ENCODE data around the gene TSC22D4.

Gene TSC22D4

GRCh38 chr7:100419660-100420226, 59.3 kb downstream of the TSC22D4 start:
- Histone ChIP-seq H3K4me3 (ENCODE audit: control insufficient read depth in 1 of 7, extremely low read depth in 1 of 7, insufficient read depth in 4 of 7, low read depth in 2 of 7, low read length in 6 of 7) (no peak overlapping the region), H3K36me3 (ENCODE audit: control insufficient read depth in 4 of 4, insufficient read depth in 4 of 4, low read length in 3 of 4) (no peaks in the 10 kb centered on the region), H3K27me3 (replicated peaks in 2 of 5; ENCODE audit: control insufficient read depth in 4 of 5, insufficient read depth in 5 of 5, low read length in 4 of 5) (no peaks in the 10 kb centered on the region), H3K4me1 (ENCODE audit: control extremely low read depth in 1 of 4, control insufficient read depth in 4 of 4, insufficient read depth in 4 of 4, low read length in 3 of 4) (no peaks in the 10 kb centered on the region), H3K27ac (ENCODE audit: insufficient read depth in 1 of 2, low read depth in 1 of 2, low read length in 2 of 2, poor library complexity in 1 of 2, severe bottlenecking in 2 of 2) (no peak overlapping the region), H3K9me3 (ENCODE audit: control extremely low read depth in 1 of 5, control insufficient read depth in 4 of 5, insufficient read depth in 2 of 5, low read depth in 1 of 5, low read length in 4 of 5) (no peaks in the 10 kb centered on the region)
- DNase-seq, result no peak
- CTCF ChIA-PET, result interaction anchor here (0.9 to 3.8 kb wide), 3 partner anchors 9 to 17 kb away, joined by 4 to 17 read pairs (median 4); no protein-coding TSS in a partner anchor
- WGBS (ENCODE audit: insufficient coverage), result no CpG with 5 or more reads among the region's 1 CpG
- POLR2A ChIA-PET, result interaction anchor here (1.3 kb wide), 1 partner anchor 8 kb away, joined by 3 read pairs; the partner anchor contains the start of gene ZCWPW1

- no peak for DNase-seq
- no peaks in the 10 kb centered on the region for H3K9me3 ChIP-seq (ENCODE audit: control extremely low read depth in 1 of 5, control insufficient read depth in 4 of 5, insufficient read depth in 2 of 5, low read depth in 1 of 5, low read length in 4 of 5)
Measured at GRCh38 chr7:100418930-100419659, 59.9 kb downstream of the TSC22D4 start.

More at GRCh38 chr7:100418930-100419659, 59.9 kb downstream of the TSC22D4 start:
- Histone ChIP-seq H3K27ac (ENCODE audit: insufficient read depth in 1 of 2, low read depth in 1 of 2, low read length in 2 of 2, poor library complexity in 1 of 2, severe bottlenecking in 2 of 2) (no peak overlapping the region), H3K4me1 (ENCODE audit: control extremely low read depth in 1 of 4, control insufficient read depth in 4 of 4, insufficient read depth in 4 of 4, low read length in 3 of 4) (peaks cover 0 to under 1% (median 0%) of the 10 kb centered on the region in 4 experiments), H3K4me3 (ENCODE audit: control insufficient read depth in 1 of 7, extremely low read depth in 1 of 7, insufficient read depth in 4 of 7, low read depth in 2 of 7, low read length in 6 of 7) (no peak overlapping the region), H3K27me3 (replicated peaks in 2 of 5; ENCODE audit: control insufficient read depth in 4 of 5, insufficient read depth in 5 of 5, low read length in 4 of 5) (no peaks in the 10 kb centered on the region), H3K36me3 (ENCODE audit: control insufficient read depth in 4 of 4, insufficient read depth in 4 of 4, low read length in 3 of 4) (no peaks in the 10 kb centered on the region)
- POLR2A ChIA-PET, result interaction anchor here (1.3 kb wide), 1 partner anchor 9 kb away, joined by 3 read pairs; the partner anchor contains the start of gene ZCWPW1
- CTCF ChIA-PET, result interaction anchor here (0.7 to 3.8 kb wide), 4 partner anchors 12 to 129 kb away, joined by 3 to 17 read pairs (median 3); no protein-coding TSS in a partner anchor
- no CpG with 5 or more reads among the region's 1 CpG for WGBS (ENCODE audit: insufficient coverage)

All from common myeloid progenitor, CD34-positive (primary cell).